SH-SY5Y (cell line): ENCODE results near the gene SLC2A2.

Experiments
- GATA2 ChIP-seq: IDR thresholded peaks from 2 replicates; pipeline ENCODE4 v1.6.1; 2011; ENCODE audit warnings: mild to moderate bottlenecking, low read depth, low read length
- GATA3 ChIP-seq: IDR thresholded peaks from 2 replicates; pipeline ENCODE4 v1.6.1; 2011; ENCODE audit warnings: low read depth, mild to moderate bottlenecking, low read length, moderate library complexity

SLC2A2 gene

GRCh38 chr3:171026597-171027293, at the start of gene SLC2A2:
TSS of gene SLC2A2 (minus strand) at chr3:171026720. CDS start at chr3:171026670, 50 bp downstream.
- TF ChIP-seq GATA2 = no peak
- no peak for TF ChIP-seq GATA3

GRCh38 chr3:171072432-171072831, 45.9 kb upstream of the SLC2A2 start:
- no peak for TF ChIP-seq GATA3
- no peak for TF ChIP-seq GATA2

- TF ChIP-seq GATA3 = no peak
- TF ChIP-seq GATA2 = no peak
These were observed 42.1 kb upstream of the SLC2A2 start for GRCh38 chr3:171068658-171069057.

DNA sequence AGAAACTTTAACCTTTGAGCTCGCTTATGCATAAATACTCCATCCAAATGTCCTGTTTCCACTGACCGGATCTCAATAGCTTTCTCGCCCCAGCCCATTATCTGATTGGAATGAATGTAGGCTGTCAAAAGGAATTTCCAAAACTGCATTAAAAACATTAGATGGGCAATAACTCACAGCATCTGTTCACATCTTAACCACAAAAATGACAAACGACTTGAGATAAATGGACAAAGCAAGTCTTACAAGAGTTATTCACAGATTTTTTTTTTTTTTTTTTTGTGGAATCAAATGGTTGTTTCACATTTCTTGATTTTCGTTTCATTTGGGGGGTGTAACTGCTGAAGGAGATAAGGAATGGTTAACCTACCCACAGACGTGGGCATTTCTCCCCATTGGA, 39.7 kb upstream of the SLC2A2 start:
- TF ChIP-seq GATA3 = no peak
- TF ChIP-seq GATA2 = no peak

- no peak for TF ChIP-seq GATA3
- no peak for TF ChIP-seq GATA2
These were observed 39.2 kb upstream of the SLC2A2 start for GRCh38 chr3:171065732-171066131.

GRCh38 chr3:171064461-171064860, 37.9 kb upstream of the SLC2A2 start:
- TF ChIP-seq GATA2 = no peak
- no peak for TF ChIP-seq GATA3

DNA sequence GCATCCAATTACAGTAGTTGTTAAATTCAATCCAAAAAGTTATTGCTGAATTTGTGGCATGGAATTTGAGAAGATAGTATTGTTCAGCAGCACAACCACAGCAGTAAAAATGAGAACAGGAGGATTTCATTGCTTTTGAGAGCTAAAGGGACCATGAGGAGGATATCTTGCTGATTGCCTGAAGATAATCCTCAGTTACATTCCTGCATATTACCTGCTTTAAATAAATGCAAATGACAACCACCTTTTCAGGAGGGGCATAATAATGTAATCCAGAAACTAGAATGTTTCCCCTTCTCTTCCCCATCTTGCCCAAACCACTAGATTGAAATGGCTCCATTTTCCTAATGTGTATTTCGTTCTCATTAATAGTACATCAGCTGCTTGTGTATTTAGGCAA, 35.2 kb upstream of the SLC2A2 start:
- TF ChIP-seq GATA3 (no peak), GATA2 (no peak)

DNA sequence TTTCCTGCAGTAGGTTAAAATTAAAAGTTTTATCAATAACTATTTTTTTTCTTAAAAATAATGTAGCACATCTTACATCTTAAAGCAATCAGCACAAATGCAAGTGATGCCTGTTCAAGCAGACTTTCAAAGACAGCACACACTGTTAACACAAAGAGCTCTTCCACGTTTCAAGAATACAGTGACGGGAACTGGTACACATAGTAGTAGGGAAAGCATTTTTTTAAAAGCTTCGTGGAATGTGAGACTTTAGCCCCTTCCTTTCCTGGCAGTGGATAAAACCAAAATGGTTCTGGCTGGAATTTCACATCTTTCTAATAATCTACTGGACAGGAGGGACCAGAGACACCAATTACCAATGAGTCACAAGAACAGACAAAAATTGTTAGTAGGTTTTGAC, 33.5 kb upstream of the SLC2A2 start:
- no peak for TF ChIP-seq GATA3
- no peak for TF ChIP-seq GATA2

DNA sequence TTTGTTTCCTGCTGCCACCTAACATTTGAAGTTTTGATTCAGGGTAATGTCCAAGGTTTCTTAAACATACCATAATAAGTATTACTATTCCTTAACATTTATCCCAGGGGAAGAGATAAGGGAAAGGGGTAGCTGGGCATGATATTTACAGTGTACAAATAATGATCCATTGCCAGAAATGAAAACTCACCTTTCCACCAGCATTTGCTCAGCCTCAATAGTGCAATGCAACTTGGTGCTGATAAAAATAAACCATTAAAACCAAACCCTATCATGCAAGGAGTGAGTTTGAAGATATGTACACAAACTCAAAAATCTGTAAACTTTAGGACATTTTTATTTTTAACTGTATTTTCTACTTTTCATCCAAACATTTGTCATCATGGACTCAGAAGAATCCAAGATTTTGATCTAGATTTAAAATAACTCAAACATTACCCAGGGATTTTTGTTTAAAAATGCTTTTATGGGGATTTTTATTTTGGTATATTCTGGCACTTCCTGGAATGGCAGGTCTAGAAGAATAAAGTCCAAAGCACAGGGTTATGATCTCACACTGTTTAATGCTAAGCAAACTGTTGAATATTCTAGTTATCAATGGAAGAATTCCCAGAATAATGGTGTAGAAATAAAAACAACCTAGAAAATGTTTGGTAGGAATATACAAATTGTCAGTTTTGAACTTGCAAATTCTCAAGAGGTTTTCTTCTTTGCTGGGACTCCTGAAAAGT, 32.5 kb upstream of the SLC2A2 start:
- TF ChIP-seq GATA3 (no peak), GATA2 (no peak)

- TF ChIP-seq GATA3 (no peak), GATA2 (no peak)
These were observed 31.5 kb upstream of the SLC2A2 start for GRCh38 chr3:171058058-171058457.

- TF ChIP-seq GATA3 (no peak), GATA2 (no peak)
These were observed 30.6 kb upstream of the SLC2A2 start for GRCh38 chr3:171057072-171057471.

DNA sequence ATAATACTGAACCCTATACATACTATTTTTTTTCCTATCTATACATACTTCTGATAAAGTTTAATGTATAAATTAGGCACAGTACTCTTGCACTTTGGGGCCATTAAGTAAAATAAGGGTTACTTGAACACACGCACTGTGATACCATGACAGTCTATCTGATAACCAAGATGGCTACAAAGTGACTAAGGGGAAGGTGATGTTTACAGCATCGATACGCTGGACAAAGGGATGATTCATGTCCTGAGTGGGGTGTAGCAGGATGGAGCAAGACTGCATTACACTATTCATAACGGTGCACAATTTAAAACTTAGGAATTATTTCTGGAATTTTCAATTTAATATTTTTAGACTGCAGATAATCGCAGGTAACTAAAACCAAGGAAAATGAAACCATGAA, 30.0 kb upstream of the SLC2A2 start:
- no peak for TF ChIP-seq GATA2
- no peak for TF ChIP-seq GATA3

- TF ChIP-seq GATA3 (no peak), GATA2 (no peak)
These were observed 29.0 kb upstream of the SLC2A2 start for GRCh38 chr3:171055336-171056178.

DNA sequence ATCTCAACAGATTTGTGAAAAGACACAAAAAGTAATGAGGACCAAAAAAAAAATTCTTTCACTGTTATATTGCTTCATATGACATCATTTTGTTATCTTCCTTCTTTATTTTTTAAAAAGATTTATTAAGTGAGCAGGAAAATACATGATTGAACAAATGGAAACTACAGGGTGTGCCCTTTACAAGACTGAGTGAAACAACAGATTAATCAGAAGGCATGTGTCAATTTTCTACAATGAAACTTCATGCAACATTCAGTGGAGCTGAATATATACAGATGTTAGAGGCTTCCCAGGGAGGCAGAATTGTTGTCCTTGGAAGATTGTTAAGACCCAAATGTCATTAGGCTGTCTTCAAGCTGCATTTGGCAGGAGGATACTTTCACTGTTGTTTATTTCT, 28.4 kb upstream of the SLC2A2 start:
- TF ChIP-seq GATA3 = no peak
- TF ChIP-seq GATA2 = no peak

DNA sequence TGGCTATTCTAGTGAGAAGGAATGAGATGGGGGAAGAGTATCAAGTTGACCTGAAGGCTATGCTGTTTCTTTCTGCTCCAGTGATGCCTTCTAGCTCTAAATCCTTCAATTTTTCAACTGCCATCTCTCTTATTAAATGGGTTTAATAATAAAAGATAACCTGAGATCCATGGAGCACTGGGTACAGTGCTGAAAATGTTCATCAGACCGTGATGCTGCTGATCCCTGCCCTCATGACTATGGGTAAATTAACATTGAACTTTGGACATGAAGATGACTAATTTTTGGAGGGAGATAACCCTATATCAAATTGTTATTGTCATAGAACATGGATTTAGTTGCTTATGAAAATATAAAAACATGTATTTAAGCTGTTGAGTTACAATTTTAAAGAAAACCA, 27.7 kb upstream of the SLC2A2 start:
- TF ChIP-seq GATA2 = no peak
- no peak for TF ChIP-seq GATA3
